Activated naive CD4-positive, alpha-beta T cell treated with anti-CD3 and anti-CD28 coated beads, Interleukin-2, amount 10 ng/mL, durations not matched to agents 7 days and 5 days (primary cell): Measurements from ENCODE around the gene LRPAP1.

ENCODE experiments used
- CTCF ChIA-PET: fragments of 350-600 bp; sonication (Branson Sonifier 250); formaldehyde crosslinking; loops from one replicate; lab custom pipeline; 2021; ENCODE audit warnings: antibody characterized with exemption; lab: Charles Lee
- DNase-seq: peaks from one replicate; pipeline ENCODE4 v3.0.0-alpha.2; 2020
- H3K27ac Mint-ChIP-seq: one replicate; pipeline ENCODE4 v1.8.0; 2021; ENCODE audit warnings: mild to moderate bottlenecking, moderate library complexity, mixed read lengths
- H3K27me3 Mint-ChIP-seq: one replicate; pipeline ENCODE4 v1.8.0; 2021; ENCODE audit warnings: mild to moderate bottlenecking, mixed read lengths
- H3K36me3 Mint-ChIP-seq: one replicate; pipeline ENCODE4 v1.8.0; 2021; ENCODE audit warnings: mixed read lengths
- H3K4me1 Mint-ChIP-seq: one replicate; pipeline ENCODE4 v1.8.0; 2021; ENCODE audit warnings: mixed read lengths
- H3K4me3 Mint-ChIP-seq: one replicate; pipeline ENCODE4 v1.8.0; 2021; ENCODE audit warnings: mild to moderate bottlenecking, moderate library complexity, mixed read lengths
- H3K9me3 Mint-ChIP-seq: one replicate; pipeline ENCODE4 v1.8.0; 2021; ENCODE audit warnings: mixed read lengths

The LRPAP1 gene

GRCh38 chr4:3522326-3522640 is 9.9 kb downstream of the LRPAP1 start:
- H3K36me3 Mint-ChIP-seq, result peaks cover 18% of the 10 kb centered on the region
- DNase-seq, result peak; percentile 19

DNA sequence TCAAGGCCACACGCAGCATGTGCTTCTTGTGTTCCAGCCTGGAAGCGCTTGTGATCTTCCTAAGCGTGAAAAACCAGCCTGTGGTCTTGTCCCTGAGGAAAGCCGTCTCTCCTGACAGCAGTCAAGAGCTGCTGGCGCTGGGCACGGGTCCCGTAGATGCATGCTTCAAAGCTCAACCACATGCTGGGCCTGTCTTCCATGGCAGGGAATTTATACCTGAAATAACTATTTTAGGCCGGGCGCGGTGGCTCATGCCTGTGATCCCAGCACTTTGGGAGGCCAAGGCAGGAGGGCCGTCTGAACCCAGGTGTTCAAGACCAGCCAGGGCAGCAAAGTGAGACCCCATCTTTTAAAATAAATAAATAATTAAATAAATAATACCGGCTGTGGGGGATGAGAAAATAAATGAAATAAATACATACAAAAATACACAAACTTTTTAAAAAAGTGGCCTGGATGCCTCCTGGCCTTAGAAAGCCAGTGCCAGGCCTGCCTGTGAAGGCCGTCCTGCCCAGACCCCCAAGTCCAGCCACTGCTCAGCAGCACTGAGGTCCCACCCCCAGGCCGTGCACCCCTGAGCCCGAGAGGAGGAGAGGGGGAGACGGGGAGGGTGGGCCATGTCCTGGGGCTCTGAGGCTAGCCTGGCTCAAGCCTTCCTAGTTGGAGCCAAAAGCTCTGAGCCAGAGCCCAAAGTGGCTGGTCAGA is 10.4 kb downstream of the LRPAP1 start:
- H3K9me3 Mint-ChIP-seq, result no peaks in the 10 kb centered on the region
- peak; percentile 5 for DNase-seq
- peaks cover 21% of the 10 kb centered on the region for H3K36me3 Mint-ChIP-seq
- no peaks in the 10 kb centered on the region for H3K27me3 Mint-ChIP-seq
- no peak overlapping the region for H3K27ac Mint-ChIP-seq
- CTCF ChIA-PET, result no interaction called here
- no peak overlapping the region for H3K4me3 Mint-ChIP-seq
- H3K4me1 Mint-ChIP-seq, result no peaks in the 10 kb centered on the region

More at GRCh38 chr4:3522326-3522640, 9.9 kb downstream of the LRPAP1 start:
- Mint-ChIP-seq H3K27ac (no peak overlapping the region), H3K4me1 (no peaks in the 10 kb centered on the region), H3K27me3 (no peaks in the 10 kb centered on the region), H3K4me3 (no peak overlapping the region), H3K9me3 (no peaks in the 10 kb centered on the region)
- CTCF ChIA-PET, result no interaction called here

- Mint-ChIP-seq H3K36me3 (peaks cover 25% of the 10 kb centered on the region), H3K27ac (peak overlapping the region; percentile 42)
- CTCF ChIA-PET, result no interaction called here
Measured at GRCh38 chr4:3520796-3521600, 11.2 kb downstream of the LRPAP1 start.

DNA sequence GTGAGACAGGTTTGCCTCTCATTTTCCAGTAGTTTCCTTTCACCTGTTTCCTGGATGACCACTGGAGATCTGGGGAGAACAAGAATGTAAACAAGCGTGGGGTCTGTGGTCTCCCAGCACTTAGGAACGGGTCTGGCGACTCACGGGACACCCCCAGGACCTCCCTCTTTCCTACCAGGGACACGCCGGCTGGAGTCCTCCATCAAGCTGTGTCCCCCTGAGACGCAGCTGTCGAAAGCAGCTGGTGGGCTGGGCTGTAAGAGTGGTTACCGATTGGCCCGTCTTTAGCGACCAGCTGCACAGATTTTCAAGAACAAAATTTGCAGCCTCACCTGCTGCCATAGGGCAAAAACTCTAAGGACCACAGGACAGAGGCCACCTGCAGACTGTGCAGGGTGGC is 11.9 kb downstream of the LRPAP1 start:
- CTCF ChIA-PET, result no interaction called here
- no peak overlapping the region for H3K4me3 Mint-ChIP-seq
- H3K9me3 Mint-ChIP-seq, result no peaks in the 10 kb centered on the region
- H3K36me3 Mint-ChIP-seq, result peaks cover 25% of the 10 kb centered on the region
- DNase-seq, result no peak
- no peaks in the 10 kb centered on the region for H3K4me1 Mint-ChIP-seq
- H3K27me3 Mint-ChIP-seq, result no peaks in the 10 kb centered on the region
- no peak overlapping the region for H3K27ac Mint-ChIP-seq

More at GRCh38 chr4:3520796-3521600, 11.2 kb downstream of the LRPAP1 start:
- Mint-ChIP-seq H3K9me3 (no peaks in the 10 kb centered on the region), H3K27me3 (no peaks in the 10 kb centered on the region), H3K4me1 (no peaks in the 10 kb centered on the region), H3K4me3 (no peak overlapping the region)
- peak; percentile 3 for DNase-seq

DNA sequence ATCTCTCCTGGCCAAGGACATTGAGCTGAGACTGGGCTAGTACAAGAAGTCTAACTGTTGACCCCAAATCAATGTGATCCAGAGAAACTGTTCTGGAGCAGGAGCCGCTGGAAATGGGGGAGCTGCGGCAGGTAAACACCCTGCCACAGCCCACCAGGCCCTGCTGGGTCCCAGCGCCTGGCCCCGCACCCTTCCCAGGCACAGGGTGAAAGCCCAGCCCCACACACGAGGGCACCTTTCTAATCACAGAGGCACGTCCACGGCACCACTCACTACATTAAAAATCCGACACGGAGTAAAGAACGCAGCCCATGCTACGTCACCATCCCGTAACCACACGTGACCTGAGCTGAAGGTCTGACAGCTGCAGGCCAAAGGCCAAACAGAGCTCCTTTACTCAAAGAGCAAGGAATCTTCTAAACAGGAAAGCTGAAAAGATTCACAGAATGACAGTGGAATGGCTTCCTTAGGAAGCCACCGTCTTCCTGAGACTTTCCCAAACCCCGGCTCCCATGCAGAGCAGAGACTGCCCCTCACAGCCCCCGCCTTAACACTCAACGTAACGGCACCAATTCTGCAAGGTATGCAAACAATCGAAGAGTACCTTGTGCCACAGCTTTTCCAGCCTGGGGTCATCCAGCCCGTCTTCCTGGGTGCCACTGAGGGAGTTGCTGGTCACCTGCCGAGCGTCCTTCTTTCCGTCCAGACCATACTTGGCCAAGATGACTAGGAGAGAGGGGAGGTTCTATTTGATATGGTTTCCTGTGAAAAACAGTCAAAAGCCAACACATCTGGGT is 12.6 kb downstream of the LRPAP1 start:
- Mint-ChIP-seq H3K27me3 (no peaks in the 10 kb centered on the region), H3K4me1 (no peaks in the 10 kb centered on the region), H3K27ac (no peak overlapping the region), H3K4me3 (no peak overlapping the region), H3K36me3 (peaks cover 23% of the 10 kb centered on the region), H3K9me3 (no peaks in the 10 kb centered on the region)
- CTCF ChIA-PET, result no interaction called here
- no peak for DNase-seq

- CTCF ChIA-PET, result no interaction called here
- Mint-ChIP-seq H3K36me3 (peaks cover 20% of the 10 kb centered on the region), H3K9me3 (no peaks in the 10 kb centered on the region), H3K27ac (no peak overlapping the region), H3K4me1 (no peaks in the 10 kb centered on the region), H3K27me3 (no peaks in the 10 kb centered on the region), H3K4me3 (no peak overlapping the region)
- DNase-seq, result no peak
Measured at GRCh38 chr4:3518941-3519340, 13.3 kb downstream of the LRPAP1 start.

DNA sequence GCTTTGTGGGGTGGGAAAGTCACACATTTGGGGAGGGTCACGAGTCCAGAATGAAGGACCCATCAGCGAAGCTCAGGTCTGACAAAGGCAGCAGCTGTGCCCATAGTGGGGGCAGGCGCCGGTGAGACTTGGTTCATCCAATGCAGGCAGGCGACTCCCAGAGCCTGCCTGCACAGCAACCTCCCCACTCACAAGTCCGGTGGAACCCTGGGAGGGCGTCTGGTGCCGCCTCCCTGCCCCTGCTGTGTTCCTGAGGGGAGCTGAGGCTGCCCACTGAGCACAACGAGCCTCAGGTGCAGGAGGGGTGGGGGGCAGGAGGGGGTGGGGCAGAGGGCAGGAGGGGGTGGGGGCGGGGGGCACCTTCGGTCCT is 13.7 kb downstream of the LRPAP1 start:
- Mint-ChIP-seq H3K9me3 (no peaks in the 10 kb centered on the region), H3K27ac (no peak overlapping the region), H3K27me3 (no peaks in the 10 kb centered on the region), H3K4me1 (no peaks in the 10 kb centered on the region), H3K36me3 (peaks cover 23% of the 10 kb centered on the region), H3K4me3 (no peak overlapping the region)
- CTCF ChIA-PET, result no interaction called here
- no peak for DNase-seq

GRCh38 chr4:3517731-3518510 is 14.3 kb downstream of the LRPAP1 start:
- Mint-ChIP-seq H3K9me3 (no peaks in the 10 kb centered on the region), H3K27ac (no peak overlapping the region), H3K36me3 (peaks cover 23% of the 10 kb centered on the region), H3K4me3 (no peak overlapping the region), H3K4me1 (no peaks in the 10 kb centered on the region), H3K27me3 (no peaks in the 10 kb centered on the region)
- CTCF ChIA-PET, result no interaction called here
- no peak for DNase-seq

DNA sequence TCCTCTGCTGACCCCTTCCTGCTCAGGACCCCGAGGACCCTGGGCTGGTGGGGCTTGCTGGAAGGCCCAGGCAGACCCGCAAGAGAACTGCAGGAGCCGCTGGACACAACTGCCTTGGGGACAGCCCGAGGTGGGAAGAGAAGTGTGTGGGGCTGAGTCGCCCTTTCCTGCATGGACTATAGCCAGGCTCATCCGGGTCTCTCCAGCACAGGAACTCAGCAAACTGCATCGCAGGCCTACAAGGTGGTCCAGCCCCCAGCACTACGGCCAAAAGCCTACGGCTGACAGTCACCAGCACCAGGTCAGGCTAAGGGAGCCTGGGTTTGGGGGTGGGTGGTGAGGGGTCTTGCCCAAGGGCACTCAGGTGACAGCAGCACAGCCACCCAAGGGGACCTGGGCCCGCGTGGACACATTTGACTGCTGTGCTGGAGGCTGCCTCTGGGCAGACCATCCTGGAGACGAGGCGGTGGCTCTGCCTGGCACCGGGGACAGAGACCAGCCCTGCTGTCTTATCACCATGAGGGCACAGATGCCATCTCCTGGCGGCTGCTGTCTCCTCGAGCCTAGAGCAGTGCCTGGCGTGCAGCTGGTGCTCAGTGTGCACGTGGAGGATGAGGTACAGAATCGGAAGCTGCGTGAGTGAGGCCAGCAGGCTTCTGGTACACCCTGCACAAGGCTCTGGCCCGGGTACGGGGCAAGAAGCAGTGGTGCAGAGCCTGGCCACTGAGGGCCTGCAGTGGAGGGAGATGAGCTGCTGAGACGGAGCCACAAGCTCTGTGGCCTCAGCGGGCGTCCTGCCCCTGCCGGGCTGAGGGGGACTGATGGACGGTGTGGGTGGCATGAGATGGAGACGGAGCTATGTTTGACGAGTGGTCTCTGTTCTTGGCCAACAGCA is 15.1 kb downstream of the LRPAP1 start:
- Mint-ChIP-seq H3K27me3 (no peaks in the 10 kb centered on the region), H3K4me1 (no peaks in the 10 kb centered on the region), H3K4me3 (no peak overlapping the region), H3K9me3 (no peaks in the 10 kb centered on the region), H3K36me3 (peaks cover 32% of the 10 kb centered on the region), H3K27ac (no peak overlapping the region)
- CTCF ChIA-PET, result no interaction called here
- no peak for DNase-seq

DNA sequence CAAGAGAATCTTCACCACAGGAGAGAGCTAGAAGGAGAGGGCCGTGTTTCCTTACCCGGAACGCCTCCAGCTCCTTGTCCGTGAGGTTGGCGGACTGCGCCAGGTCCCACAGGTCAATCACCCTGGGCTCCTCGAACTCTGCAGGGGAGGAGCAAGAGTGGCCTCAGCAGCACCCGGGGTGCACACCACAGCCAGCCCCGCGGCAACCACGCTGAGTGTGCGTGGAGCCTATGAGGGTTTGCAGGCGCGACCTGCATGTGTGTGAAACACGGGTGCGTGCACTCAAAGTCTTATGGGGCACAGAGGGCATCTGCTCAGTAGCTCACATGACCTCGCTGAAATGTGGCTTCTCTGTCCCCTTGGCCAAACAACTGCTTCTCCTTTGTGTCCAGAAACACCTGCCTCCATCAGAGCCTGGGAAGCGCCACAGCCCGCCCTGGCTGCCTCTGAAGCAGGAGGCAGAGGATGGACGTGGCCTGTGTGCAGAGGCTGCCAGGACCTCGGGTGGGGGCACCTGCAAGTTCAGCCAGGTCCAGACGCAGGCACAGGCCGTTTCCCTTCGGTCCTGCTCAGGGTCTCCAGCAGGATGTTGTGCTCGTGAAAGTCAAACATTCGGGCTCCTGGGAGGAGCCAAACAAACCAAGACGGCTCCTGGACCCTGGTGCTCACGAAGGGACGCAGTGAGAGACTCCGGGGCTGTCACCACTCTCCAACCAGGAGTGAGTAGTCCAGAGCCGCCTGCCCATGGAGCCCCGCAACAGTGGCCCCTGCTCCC is 16.0 kb downstream of the LRPAP1 start:
- H3K36me3 Mint-ChIP-seq, result peaks cover 36% of the 10 kb centered on the region
- no peaks in the 10 kb centered on the region for H3K9me3 Mint-ChIP-seq
- H3K4me1 Mint-ChIP-seq, result no peaks in the 10 kb centered on the region
- CTCF ChIA-PET, result no interaction called here
- no peaks in the 10 kb centered on the region for H3K27me3 Mint-ChIP-seq
- H3K27ac Mint-ChIP-seq, result no peak overlapping the region
- DNase-seq, result no peak
- H3K4me3 Mint-ChIP-seq, result no peak overlapping the region

- H3K4me3 Mint-ChIP-seq, result no peak overlapping the region
- H3K27me3 Mint-ChIP-seq, result no peaks in the 10 kb centered on the region
- H3K9me3 Mint-ChIP-seq, result no peaks in the 10 kb centered on the region
- no peaks in the 10 kb centered on the region for H3K4me1 Mint-ChIP-seq
- no peak overlapping the region for H3K27ac Mint-ChIP-seq
- no peak for DNase-seq
- peaks cover 43% of the 10 kb centered on the region for H3K36me3 Mint-ChIP-seq
- CTCF ChIA-PET, result no interaction called here
Measured at GRCh38 chr4:3515646-3516045, 16.6 kb downstream of the LRPAP1 start.

- DNase-seq, result no peak
- H3K4me3 Mint-ChIP-seq, result no peak overlapping the region
- H3K9me3 Mint-ChIP-seq, result no peaks in the 10 kb centered on the region
- no peaks in the 10 kb centered on the region for H3K27me3 Mint-ChIP-seq
- H3K4me1 Mint-ChIP-seq, result no peaks in the 10 kb centered on the region
- H3K36me3 Mint-ChIP-seq, result peaks cover 46% of the 10 kb centered on the region
- peak overlapping the region; percentile 45 for H3K27ac Mint-ChIP-seq
- CTCF ChIA-PET, result no interaction called here
Measured at GRCh38 chr4:3514806-3515501, 17.3 kb downstream of the LRPAP1 start.
